ES-I3 (cell line): ENCODE results near the gene TWIST2.

Experiments used
- H3K36me3 ChIP-seq: 2 replicates; pipeline ENCODE4 v1.6.1; 2013; ENCODE audit warnings: mild to moderate bottlenecking, low read length, control low read depth, moderate library complexity; ENCODE audit not compliant: insufficient read depth
- H3K4me1 ChIP-seq: 2 replicates; pipeline ENCODE4 v1.6.1; 2013; ENCODE audit warnings: mild to moderate bottlenecking, control low read depth, low read length; ENCODE audit not compliant: insufficient read depth
- H3K9ac ChIP-seq: 2 replicates; pipeline ENCODE4 v1.6.1; 2013; ENCODE audit warnings: low read depth, mild to moderate bottlenecking, low read length, moderate library complexity
- H3K9me3 ChIP-seq: 2 replicates; pipeline ENCODE4 v1.6.1; 2013; ENCODE audit warnings: mild to moderate bottlenecking, low read length, moderate library complexity; ENCODE audit not compliant: control insufficient read depth, insufficient read depth

TWIST2 gene

GRCh38 chr2:238879043-238879442 is 31.2 kb downstream of the TWIST2 start:
- Histone ChIP-seq H3K4me1 (no peaks in the 10 kb centered on the region), H3K36me3 (no peaks in the 10 kb centered on the region), H3K9ac (no peak overlapping the region), H3K9me3 (no peaks in the 10 kb centered on the region)

GRCh38 chr2:238879621-238880377 is 31.9 kb downstream of the TWIST2 start:
- H3K9ac ChIP-seq: no peak overlapping the region
- H3K9me3 ChIP-seq: no peaks in the 10 kb centered on the region
- H3K4me1 ChIP-seq: no peaks in the 10 kb centered on the region
- no peaks in the 10 kb centered on the region for H3K36me3 ChIP-seq

DNA sequence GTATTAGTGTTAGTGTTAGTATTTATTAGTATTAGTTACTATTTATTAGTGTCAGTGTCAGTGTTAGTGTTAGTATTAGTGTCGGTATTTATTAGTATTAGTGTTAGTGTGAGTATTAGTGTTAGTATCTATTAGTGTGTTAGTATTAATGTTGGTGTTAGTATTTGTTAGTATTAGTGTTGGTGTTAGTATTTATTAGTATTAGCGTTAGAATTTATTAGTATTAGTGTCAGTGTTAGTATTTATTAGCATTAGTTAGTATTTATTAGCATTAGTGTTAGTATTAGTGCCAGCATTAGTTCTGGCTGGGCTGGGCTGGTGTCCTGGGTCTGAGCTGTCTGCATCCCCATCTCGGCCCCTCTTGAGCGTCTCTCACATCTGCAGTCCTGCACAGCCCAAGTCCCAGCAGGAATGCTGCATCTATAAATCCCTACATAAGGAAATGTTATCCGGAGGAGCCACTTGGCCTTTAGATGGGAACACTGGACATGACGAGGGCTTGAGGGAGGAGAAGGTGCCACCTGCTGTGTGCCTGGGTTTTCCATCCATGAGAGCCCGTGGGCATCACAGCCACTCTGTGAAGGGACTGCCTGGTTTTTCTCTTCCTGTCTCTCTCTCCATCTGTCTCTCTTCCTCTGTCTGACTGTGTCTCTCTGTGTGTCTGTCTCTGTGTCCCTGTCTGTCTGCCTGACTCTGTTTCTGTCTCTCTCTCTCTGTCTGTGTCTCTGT is 33.6 kb downstream of the TWIST2 start:
- Histone ChIP-seq H3K36me3 (no peaks in the 10 kb centered on the region), H3K9me3 (no peaks in the 10 kb centered on the region), H3K4me1 (no peaks in the 10 kb centered on the region), H3K9ac (no peak overlapping the region)

- H3K4me1 ChIP-seq: no peaks in the 10 kb centered on the region
- H3K36me3 ChIP-seq: no peaks in the 10 kb centered on the region
- H3K9me3 ChIP-seq: no peaks in the 10 kb centered on the region
- H3K9ac ChIP-seq: no peak overlapping the region
These were observed 34.3 kb downstream of the TWIST2 start for GRCh38 chr2:238882082-238882755.

DNA sequence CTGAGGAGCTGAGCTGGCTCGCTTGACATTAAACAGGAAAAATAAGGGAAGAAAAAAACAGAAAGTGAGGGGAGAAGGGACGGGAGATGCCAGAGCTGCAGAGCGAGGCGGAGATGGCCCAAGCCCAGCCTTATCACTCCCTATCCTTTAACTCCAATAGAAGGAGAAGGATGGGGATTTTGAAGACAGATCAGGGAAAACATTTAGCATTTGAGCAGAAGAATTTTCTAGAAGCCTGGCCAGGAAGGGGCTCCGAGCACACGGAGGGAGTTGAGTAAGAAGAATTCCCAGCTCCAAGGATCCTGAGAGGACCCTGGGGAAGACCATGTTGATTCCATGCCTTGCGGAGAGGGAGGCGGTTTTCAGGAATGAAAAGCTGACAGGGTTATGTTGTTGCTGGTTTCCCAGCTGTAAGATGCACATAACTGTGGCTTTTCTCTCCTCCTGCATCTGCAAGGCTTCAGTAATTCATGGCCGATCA is 35.6 kb downstream of the TWIST2 start:
- no peak overlapping the region for H3K9ac ChIP-seq
- no peaks in the 10 kb centered on the region for H3K36me3 ChIP-seq
- no peaks in the 10 kb centered on the region for H3K4me1 ChIP-seq
- H3K9me3 ChIP-seq: no peaks in the 10 kb centered on the region

DNA sequence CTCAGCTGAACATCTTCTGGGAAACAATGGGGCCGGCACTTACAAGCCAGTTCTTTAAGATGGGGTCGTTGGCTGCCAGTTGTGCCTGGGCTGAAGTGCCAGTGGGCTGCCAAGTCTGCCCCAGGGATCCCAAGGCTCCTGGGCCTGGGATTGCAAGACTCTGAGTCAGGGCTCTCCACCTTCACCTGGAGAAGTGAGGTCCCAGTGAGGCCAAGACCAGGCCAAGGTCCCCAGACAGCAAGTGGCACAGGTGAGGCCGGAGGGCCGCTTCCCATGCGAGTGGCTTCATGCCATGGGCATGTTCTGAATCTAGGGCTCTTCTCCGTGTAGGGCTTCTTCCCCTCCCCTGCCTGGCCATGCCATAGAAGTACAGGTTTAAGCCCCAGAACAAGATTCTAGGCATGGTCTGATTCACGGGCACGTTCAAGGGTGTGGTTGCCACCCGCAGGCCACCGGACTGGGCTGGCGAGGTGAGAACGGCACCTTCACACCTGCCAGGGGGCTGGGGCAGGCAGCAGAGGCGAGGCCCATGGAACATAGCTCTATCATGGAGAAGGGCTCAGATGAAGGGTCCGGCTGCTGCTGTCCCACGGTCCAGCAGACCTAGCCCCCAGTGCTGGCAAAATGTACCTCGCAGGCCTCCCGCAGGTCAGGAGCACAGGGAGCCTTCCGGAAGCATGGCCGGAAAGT is 36.4 kb downstream of the TWIST2 start:
- no peaks in the 10 kb centered on the region for H3K9me3 ChIP-seq

GRCh38 chr2:238884812-238885408 is 37.0 kb downstream of the TWIST2 start:
- H3K9me3 ChIP-seq: no peaks in the 10 kb centered on the region
- H3K36me3 ChIP-seq: no peaks in the 10 kb centered on the region
- no peak overlapping the region for H3K9ac ChIP-seq
- no peaks in the 10 kb centered on the region for H3K4me1 ChIP-seq

More for the DNA sequence above, 36.4 kb downstream of the TWIST2 start:
- Histone ChIP-seq H3K36me3 (no peaks in the 10 kb centered on the region), H3K4me1 (no peaks in the 10 kb centered on the region), H3K9ac (no peak overlapping the region)

GRCh38 chr2:238886453-238887094 is 38.7 kb downstream of the TWIST2 start:
- H3K9ac ChIP-seq: no peak overlapping the region
- no peaks in the 10 kb centered on the region for H3K36me3 ChIP-seq
- no peaks in the 10 kb centered on the region for H3K9me3 ChIP-seq
- no peaks in the 10 kb centered on the region for H3K4me1 ChIP-seq

DNA sequence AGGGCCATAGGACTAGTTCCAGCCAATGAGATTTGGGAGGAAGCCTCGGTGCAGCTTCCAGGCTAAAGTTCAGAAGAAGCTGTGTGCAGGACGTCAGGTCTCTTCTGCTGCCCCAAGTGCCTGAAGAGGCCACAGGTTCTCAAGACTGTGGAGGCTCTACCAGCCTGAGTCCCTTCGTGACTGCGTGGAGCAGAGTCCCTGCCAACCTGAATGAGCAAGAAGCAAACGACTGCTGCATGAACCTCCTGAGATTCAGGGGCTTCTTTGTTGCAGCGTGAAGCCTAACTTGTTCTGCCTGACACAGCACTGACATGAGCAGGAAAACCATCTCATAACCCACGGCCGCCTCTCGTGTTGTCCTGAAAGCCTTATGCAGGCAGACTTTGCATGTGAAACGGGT is 39.7 kb downstream of the TWIST2 start:
- Histone ChIP-seq H3K4me1 (no peaks in the 10 kb centered on the region), H3K9ac (no peak overlapping the region)

DNA sequence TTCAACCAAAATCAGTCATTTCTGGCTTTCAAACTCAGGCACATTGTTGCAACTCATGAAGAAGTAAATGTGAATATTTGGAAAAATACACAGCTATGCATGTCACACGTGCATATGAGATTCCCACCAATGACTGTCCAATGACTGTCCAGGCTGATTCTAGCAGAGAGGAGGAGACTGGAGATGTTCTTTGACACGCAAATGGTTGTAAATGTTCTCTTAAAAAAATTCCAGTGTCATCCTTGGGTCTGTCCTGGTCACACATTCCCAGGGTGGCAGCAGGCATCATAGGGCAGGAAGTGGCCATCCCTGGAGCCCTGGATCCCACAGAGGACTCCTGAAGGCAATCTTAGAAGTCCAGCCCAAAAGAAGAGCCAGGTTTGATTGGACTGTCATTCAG is 40.9 kb downstream of the TWIST2 start:
- Histone ChIP-seq H3K9me3 (no peaks in the 10 kb centered on the region), H3K4me1 (no peaks in the 10 kb centered on the region; the same call in 1 of the 2 replicates), H3K9ac (no peak overlapping the region), H3K36me3 (no peaks in the 10 kb centered on the region)

More for the DNA sequence above, 39.7 kb downstream of the TWIST2 start:
- Histone ChIP-seq H3K9me3 (no peaks in the 10 kb centered on the region), H3K36me3 (no peaks in the 10 kb centered on the region)

GRCh38 chr2:238890131-238890530 is 42.2 kb downstream of the TWIST2 start:
- no peaks in the 10 kb centered on the region for H3K36me3 ChIP-seq
- no peak overlapping the region for H3K9ac ChIP-seq
- H3K9me3 ChIP-seq: no peaks in the 10 kb centered on the region
- peaks cover 4% of the 10 kb centered on the region; the same call in 1 of the 2 replicates for H3K4me1 ChIP-seq

- H3K4me1 ChIP-seq: peaks cover 10% of the 10 kb centered on the region; the same call in 1 of the 2 replicates
- H3K36me3 ChIP-seq: no peaks in the 10 kb centered on the region
- no peaks in the 10 kb centered on the region for H3K9me3 ChIP-seq
- no peak overlapping the region for H3K9ac ChIP-seq
These were observed 43.0 kb downstream of the TWIST2 start for GRCh38 chr2:238890618-238891456.
